Type B pancreatic cell (in vitro differentiated cells): ENCODE measurements around the gene SLC22A3. TPM values are rescaled to one million over a fixed set of nuclear protein-coding genes. Genes with fewer than 3 reads are reported as not detected.

Source experiments
- DNase-seq: peaks from one replicate; pipeline ENCODE4 v3.0.0; 2021; ENCODE audit warnings: mixed read lengths; ENCODE audit not compliant: unreplicated experiment; ENCODE audit errors: extremely low spot score
- H3K27ac Mint-ChIP-seq: 2 replicates; pipeline ENCODE4 v1.8.0; 2021; ENCODE audit warnings: mild to moderate bottlenecking, mixed read lengths
- H3K27me3 Mint-ChIP-seq: 2 replicates; pipeline ENCODE4 v1.8.0; 2021; ENCODE audit warnings: mixed read lengths
- H3K36me3 Mint-ChIP-seq: 2 replicates; pipeline ENCODE4 v1.8.0; 2021; ENCODE audit warnings: mixed read lengths
- H3K4me1 Mint-ChIP-seq: one replicate; pipeline ENCODE4 v1.8.0; 2021; ENCODE audit warnings: mixed read lengths; ENCODE audit not compliant: unreplicated experiment
- H3K4me3 Mint-ChIP-seq: 2 replicates; pipeline ENCODE4 v1.8.0; 2021; ENCODE audit warnings: mild to moderate bottlenecking, mixed read lengths
- H3K9me3 Mint-ChIP-seq: 2 replicates; pipeline ENCODE4 v1.8.0; 2021; ENCODE audit warnings: mixed read lengths
- total RNA-seq: library from RNA; stranded (reverse); gene quantifications from 2 replicates; pipeline ENCODE4 v1.2.1, GENCODE V29; 2021; ENCODE audit warnings: low replicate concordance
- TF ChIP-seq, protein P1 (sequence below): fragments of 200-600 bp; sonication (generic); conservative IDR thresholded peaks from 2 replicates; pipeline ENCODE4 v1.5.0; 2021; ENCODE audit warnings: antibody characterized with exemption, mild to moderate bottlenecking

SLC22A3 gene
- total RNA-seq, 1 donor from 2014 or later = 0.87 TPM

GRCh38 chr6:160316261-160316660 is 31.9 kb upstream of the SLC22A3 start:
- Mint-ChIP-seq H3K9me3 (peaks cover 9% of the 10 kb centered on the region), H3K4me3 (no peak overlapping the region), H3K36me3 (no peaks in the 10 kb centered on the region), H3K4me1 (no peaks in the 10 kb centered on the region), H3K27ac (no peak overlapping the region), H3K27me3 (no peaks in the 10 kb centered on the region)
- DNase-seq = no peak
- TF ChIP-seq, protein P1, sequence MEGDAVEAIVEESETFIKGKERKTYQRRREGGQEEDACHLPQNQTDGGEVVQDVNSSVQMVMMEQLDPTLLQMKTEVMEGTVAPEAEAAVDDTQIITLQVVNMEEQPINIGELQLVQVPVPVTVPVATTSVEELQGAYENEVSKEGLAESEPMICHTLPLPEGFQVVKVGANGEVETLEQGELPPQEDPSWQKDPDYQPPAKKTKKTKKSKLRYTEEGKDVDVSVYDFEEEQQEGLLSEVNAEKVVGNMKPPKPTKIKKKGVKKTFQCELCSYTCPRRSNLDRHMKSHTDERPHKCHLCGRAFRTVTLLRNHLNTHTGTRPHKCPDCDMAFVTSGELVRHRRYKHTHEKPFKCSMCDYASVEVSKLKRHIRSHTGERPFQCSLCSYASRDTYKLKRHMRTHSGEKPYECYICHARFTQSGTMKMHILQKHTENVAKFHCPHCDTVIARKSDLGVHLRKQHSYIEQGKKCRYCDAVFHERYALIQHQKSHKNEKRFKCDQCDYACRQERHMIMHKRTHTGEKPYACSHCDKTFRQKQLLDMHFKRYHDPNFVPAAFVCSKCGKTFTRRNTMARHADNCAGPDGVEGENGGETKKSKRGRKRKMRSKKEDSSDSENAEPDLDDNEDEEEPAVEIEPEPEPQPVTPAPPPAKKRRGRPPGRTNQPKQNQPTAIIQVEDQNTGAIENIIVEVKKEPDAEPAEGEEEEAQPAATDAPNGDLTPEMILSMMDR = no peak

DNA sequence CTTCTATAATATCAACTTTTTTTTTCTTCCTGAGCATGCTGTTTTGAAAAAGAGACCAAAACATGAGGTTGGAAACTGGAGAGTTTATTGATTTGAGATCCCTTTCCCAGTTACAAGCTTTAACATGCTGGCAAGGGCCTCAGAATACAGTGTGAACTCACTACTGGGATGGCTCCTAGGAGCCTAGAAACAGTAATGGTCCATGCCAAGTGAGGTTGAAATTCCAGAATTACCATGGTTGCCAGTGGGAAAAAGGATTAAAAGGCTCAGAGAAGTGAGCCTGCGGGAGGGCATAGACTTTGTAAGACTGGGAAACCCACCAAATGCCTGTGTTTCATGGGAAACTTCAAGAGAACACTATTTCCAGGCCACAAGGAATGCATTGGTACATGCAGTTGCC is 28.9 kb upstream of the SLC22A3 start:
- H3K4me1 Mint-ChIP-seq = no peaks in the 10 kb centered on the region
- no peaks in the 10 kb centered on the region for H3K36me3 Mint-ChIP-seq
- no peaks in the 10 kb centered on the region for H3K27me3 Mint-ChIP-seq
- no peak for DNase-seq
- peaks cover 4% of the 10 kb centered on the region for H3K9me3 Mint-ChIP-seq
- TF ChIP-seq, protein P1 = no peak
- no peak overlapping the region for H3K27ac Mint-ChIP-seq
- H3K4me3 Mint-ChIP-seq = no peak overlapping the region

GRCh38 chr6:160321729-160322505 is 26.3 kb upstream of the SLC22A3 start:
- Mint-ChIP-seq H3K4me3 (no peak overlapping the region), H3K9me3 (peaks cover 5% of the 10 kb centered on the region), H3K27ac (no peak overlapping the region), H3K27me3 (no peaks in the 10 kb centered on the region), H3K36me3 (no peaks in the 10 kb centered on the region), H3K4me1 (no peaks in the 10 kb centered on the region)
- no peak for DNase-seq
- TF ChIP-seq, protein P1 = no peak

DNA sequence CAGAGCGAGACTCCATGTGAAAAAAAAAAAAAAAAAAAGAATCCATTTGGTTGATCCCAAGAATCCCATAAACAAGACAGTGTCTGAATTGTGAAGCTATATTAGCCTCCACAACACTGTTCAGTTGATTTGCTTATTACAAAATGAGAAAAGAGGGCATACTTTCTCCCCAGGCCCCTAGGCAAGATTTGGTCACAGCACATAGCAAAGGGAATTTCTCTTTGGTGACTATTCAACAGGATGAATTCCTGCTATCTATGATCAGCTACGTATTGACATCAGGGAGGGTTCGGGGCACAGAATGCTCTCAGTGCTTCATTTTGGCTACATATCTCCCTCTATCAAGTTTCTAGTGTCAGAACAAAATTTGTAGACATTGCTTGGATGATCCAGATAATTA is 20.2 kb upstream of the SLC22A3 start:
- Mint-ChIP-seq H3K4me1 (no peaks in the 10 kb centered on the region), H3K9me3 (peaks cover 5% of the 10 kb centered on the region), H3K27ac (no peak overlapping the region), H3K36me3 (no peaks in the 10 kb centered on the region), H3K4me3 (no peak overlapping the region), H3K27me3 (peaks cover 24% of the 10 kb centered on the region)
- DNase-seq = no peak
- TF ChIP-seq, protein P1 = no peak

GRCh38 chr6:160328447-160328846 is 19.7 kb upstream of the SLC22A3 start:
- Mint-ChIP-seq H3K4me3 (no peak overlapping the region), H3K27me3 (peaks cover 29% of the 10 kb centered on the region), H3K4me1 (no peaks in the 10 kb centered on the region), H3K36me3 (no peaks in the 10 kb centered on the region), H3K9me3 (peaks cover 5% of the 10 kb centered on the region), H3K27ac (no peak overlapping the region)
- TF ChIP-seq, protein P1 = no peak
- DNase-seq = no peak
